HepG2 (cell line): ENCODE results near the gene FAM53B. TPM values are rescaled to one million over a fixed set of nuclear protein-coding genes. Genes with fewer than 3 reads are reported as not detected.
A peak's percentile ranks its signal among the peaks of the same experiment; 100 is the strongest.

Source experiments
- ATAC-seq: fragments of 200-7000 bp; cut with Tn5 transposase; 3 replicates; pipeline ENCODE4 v1.9.1; 2020; ENCODE audit warnings: mild to moderate bottlenecking, moderate library complexity
- BruUV-seq: library from RNA; stranded (reverse); fragments of 400-500 nt; replicated peaks from 2 replicates; lab custom pipeline; 2021; lab: Mats Ljungman, UMichigan
- CTCF ChIA-PET: fragments of 300-600 bp; formaldehyde crosslinking; extraction: SDS; loops from one replicate; lab custom pipeline; 2021; ENCODE audit warnings: low total read pairs, inconsistent platforms, low intra/inter-chr PET ratio; lab: Yijun Ruan, JAX
- POLR2A ChIA-PET: fragments of 350-600 bp; sonication (Branson Sonifier 250); formaldehyde crosslinking; loops from one replicate; lab custom pipeline; 2020; ENCODE audit warnings: antibody characterized with exemption, inconsistent platforms; lab: Yijun Ruan, JAX
- DNase-seq: peaks from one replicate; pipeline ENCODE4 v3.0.0-alpha.2; 2015; ENCODE audit warnings: low spot score
- FAIRE-seq: peaks from 3 replicates; lab custom pipeline; 2011; peaks lifted over from hg19 to GRCh38; lab: Jason Lieb, UNC
- H2AFZ ChIP-seq: one replicate; pipeline ENCODE4 v1.6.1; 2011; ENCODE audit warnings: low read length, inconsistent platforms
- H3K27ac ChIP-seq: fragments of 300-600 bp; 3 replicates; pipeline ENCODE4 v1.8.0; 2011; ENCODE audit warnings: mixed run types, mild to moderate bottlenecking, mixed read lengths, low read length, inconsistent platforms; ENCODE audit not compliant: insufficient read depth; ENCODE audit errors: extremely low read length
- H3K27me3 ChIP-seq, 2 experiments: fragments of 200-600 bp in 1 of 2; 2 replicates in 1 of 2; 3 replicates in 1 of 2; pipeline versions ENCODE4 v1.6.0 to v1.8.0; 2011; ENCODE audit warnings: low read length in 2 of 2, mild to moderate bottlenecking in 2 of 2, moderate library complexity in 2 of 2, inconsistent platforms in 1 of 2; ENCODE audit not compliant: insufficient read depth in 2 of 2, control insufficient read depth in 1 of 2
- H3K36me3 ChIP-seq, 2 experiments: fragments of 200-600 bp in 1 of 2; replicated peaks in 1 of 2; 2 replicates in 1 of 2; 3 replicates in 1 of 2; pipeline versions ENCODE4 v1.5.1 to v1.8.0; 2011; ENCODE audit warnings: low read length in 2 of 2, inconsistent platforms in 1 of 2; ENCODE audit not compliant: insufficient read depth in 2 of 2, control insufficient read depth in 1 of 2
- H3K4me1 ChIP-seq: 2 replicates; pipeline ENCODE4 v1.5.1; 2012; ENCODE audit warnings: low read length, inconsistent platforms; ENCODE audit not compliant: insufficient read depth
- H3K4me2 ChIP-seq: 2 replicates; pipeline ENCODE4 v1.6.0; 2011; ENCODE audit warnings: low read depth, low read length, inconsistent platforms
- H3K4me3 ChIP-seq, 3 experiments: fragments of 200-600 bp in 1 of 3; sonication (generic), shearing (Covaris generic) in 1 of 3; replicated peaks in 1 of 3; 2 replicates each; pipeline ENCODE4 v1.5.1; 2011 to 2016; ENCODE audit warnings: low read length in 3 of 3, inconsistent platforms in 2 of 3, low read depth in 2 of 3, mild to moderate bottlenecking in 2 of 3, control low read depth in 1 of 3, mixed read lengths in 1 of 3; ENCODE audit not compliant: insufficient read depth in 1 of 3
- H3K79me2 ChIP-seq: one replicate; pipeline ENCODE4 v1.6.1; 2011; ENCODE audit warnings: low read length, inconsistent platforms; ENCODE audit not compliant: insufficient read depth
- H3K9ac ChIP-seq: 2 replicates; pipeline ENCODE4 v1.6.0; 2011; ENCODE audit warnings: mild to moderate bottlenecking, low read depth, low read length, inconsistent platforms; ENCODE audit not compliant: insufficient read depth
- H3K9me3 ChIP-seq: 2 replicates; pipeline ENCODE4 v1.5.1; 2012; ENCODE audit warnings: mild to moderate bottlenecking, low read length
- H4K20me1 ChIP-seq: 2 replicates; pipeline ENCODE4 v1.6.0; 2011; ENCODE audit warnings: inconsistent platforms, mild to moderate bottlenecking, low read length, moderate library complexity; ENCODE audit not compliant: insufficient read depth
- ATF7 ChIP-seq, 2 experiments: fragments of 450-650 bp in 1 of 2; sonication (generic) in 1 of 2; formaldehyde crosslinking in 1 of 2; IDR thresholded peaks; 2 replicates each; pipeline versions ENCODE4 v1.4.0 to v1.6.1; 2016 to 2020; ENCODE audit warnings: antibody characterized with exemption in 1 of 2, mild to moderate bottlenecking in 1 of 2, missing genetic modification reagents in 1 of 2
- DZIP1 ChIP-seq: sonication (generic); formaldehyde crosslinking; IDR thresholded peaks from 2 replicates; pipeline ENCODE4 v1.5.0; 2020; ENCODE audit warnings: mild to moderate bottlenecking, missing genetic modification reagents
- SKIL ChIP-seq: sonication (generic); formaldehyde crosslinking; IDR thresholded peaks from 2 replicates; pipeline ENCODE4 v1.8.0; 2022; ENCODE audit warnings: missing genetic modification reagents, mild to moderate bottlenecking, moderate library complexity, borderline replicate concordance
- TBX2 ChIP-seq: sonication (generic); formaldehyde crosslinking; IDR thresholded peaks from 2 replicates; pipeline ENCODE4 v1.5.0; 2020; ENCODE audit warnings: missing genetic modification reagents, mild to moderate bottlenecking, borderline replicate concordance
- ZBTB46 ChIP-seq: sonication (generic); formaldehyde crosslinking; IDR thresholded peaks from 2 replicates; pipeline ENCODE4 v1.4.0; 2020; ENCODE audit warnings: mild to moderate bottlenecking, missing genetic modification reagents, borderline replicate concordance
- ZNF512B ChIP-seq: sonication (generic); formaldehyde crosslinking; IDR thresholded peaks from 2 replicates; pipeline ENCODE4 v1.5.1; 2020; ENCODE audit warnings: missing genetic modification reagents, mild to moderate bottlenecking, borderline replicate concordance
- ZNF816 ChIP-seq: sonication (generic); formaldehyde crosslinking; IDR thresholded peaks from 2 replicates; pipeline ENCODE4 v1.8.0; 2022; ENCODE audit warnings: missing genetic modification reagents, mild to moderate bottlenecking, borderline replicate concordance
- ZSCAN25 ChIP-seq: sonication (generic); formaldehyde crosslinking; IDR thresholded peaks from 2 replicates; pipeline ENCODE4 v1.8.0; 2022; ENCODE audit warnings: mild to moderate bottlenecking, missing genetic modification reagents
- ZZZ3 ChIP-seq: sonication (generic); formaldehyde crosslinking; IDR thresholded peaks from 2 replicates; pipeline ENCODE4 v1.4.0; 2020; ENCODE audit warnings: missing genetic modification reagents, mild to moderate bottlenecking, borderline replicate concordance
- WGBS: methylation state at CpG from one replicate; pipeline ENCODE4 v1.1.6; 2017; ENCODE audit warnings: low lambda C conversion rate; 5-methylcytosine and 5-hydroxymethylcytosine counted together
- in situ Hi-C: cut with HindIII; loops from 2 replicates; pipeline ENCODE4 v1.10.0; 2017; ENCODE audit warnings: low pct_unique_long_range_greater_than_20kb; ENCODE audit not compliant: extremely low pct_ligation_motif_present
- intact Hi-C: fragments of 100-400 bp; cut with micrococcal nuclease; formaldehyde crosslinking; loops from one replicate; pipeline ENCODE4 v1.10.0; 2022; ENCODE audit not compliant: unreplicated experiment
- polyA plus RNA-seq, 8 experiments: library from polyadenylated mRNA; depleted of rRNA in 3 of 8; stranded (reverse) in 7 of 8; unstranded in 1 of 8; fragments of >200 nt; fragmentation: Illumina TruSeq in 4 of 8; extraction: Trizol in 4 of 8; gene quantifications; 2 replicates each; pipeline versions ENCODE4 v1.2.1 to v1.2.3, GENCODE V29; 2011 to 2016; ENCODE audit warnings: low read depth in 4 of 8, missing spikeins in 1 of 8, mixed read lengths in 1 of 8; ENCODE audit not compliant: insufficient read depth in 1 of 8
- total RNA-seq, 5 experiments: library from RNA; depleted of rRNA; stranded (reverse); fragments of >200 nt; fragmentation: Illumina TruSeq; extraction: Trizol; gene quantifications; 2 replicates each; pipeline ENCODE4 v1.2.3, GENCODE V29; 2016; ENCODE audit warnings: low read depth in 1 of 5

FAM53B gene
- total and polyA plus RNA-seq, 2 of the 13 experiments (the other 11 are each of a cell fraction or from before 2014, with no cell fraction given) = 6.4 to 19.3 TPM

GRCh38 chr10:124651402-124651891 lies 92.7 kb downstream of the FAM53B start:
- H2AFZ ChIP-seq = no peak overlapping the region
- ATAC-seq (peak; percentile 67), FAIRE-seq (no peak), DNase-seq (peak; percentile 21)
- H3K27ac ChIP-seq = peak overlapping the region; percentile 49
- 17% methylated on average over 3 of the region's 14 CpGs for WGBS
- intact Hi-C loops = no loop called here
- CTCF ChIA-PET = no interaction called here
- H3K4me3 ChIP-seq = peak overlapping the region in 1 of 3 experiments; percentile 25; a peak in 1 of 6 replicates
- H3K4me2 ChIP-seq = peak overlapping the region; percentile 55
- no peaks in the 10 kb centered on the region for H3K27me3 ChIP-seq
- in situ Hi-C loops = no loop called here
- 0 out of 2 replicates have a peak overlapping the region, but pooled peaks have one; percentile 4 for H3K9ac ChIP-seq
- no peaks in the 10 kb centered on the region for H3K9me3 ChIP-seq
- peaks cover 48% of the 10 kb centered on the region for H3K4me1 ChIP-seq
- no peaks in the 10 kb centered on the region for H4K20me1 ChIP-seq
- BruUV-seq = no TSS peak
- POLR2A ChIA-PET = no interaction called here
- H3K36me3 ChIP-seq = peaks cover 0 to 4% of the 10 kb centered on the region in 2 experiments; a peak in 2 of 5 replicates
- H3K79me2 ChIP-seq = no peaks in the 10 kb centered on the region
- TF ChIP-seq ZBTB46 (CRISPR knock-in tag) = 0 out of 2 replicates have a peak, but pooled peaks have one; percentile 19
- peak; percentile 31; the same call in 1 of the 2 replicates for TF ChIP-seq TBX2
- no peak for TF ChIP-seq ZNF816 (CRISPR knock-in tag)
- TF ChIP-seq ZSCAN25 (CRISPR knock-in tag) = peak; percentile 85
- TF ChIP-seq ZZZ3 (CRISPR knock-in tag) = no peak
- TF ChIP-seq ZNF512B (CRISPR knock-in tag) = peak; percentile 67; the same call in 1 of the 2 replicates
- peak; percentile 83 for TF ChIP-seq SKIL (CRISPR knock-in tag)
- TF ChIP-seq ATF7 (IDR thresholded peaks at IDR 0.05) = no peak
- TF ChIP-seq ATF7 (CRISPR knock-in tag; IDR thresholded peaks at IDR 0.05) = 0 out of 2 replicates have a peak, but pooled peaks have one; percentile 23
- 0 out of 2 replicates have a peak, but pooled peaks have one; percentile 71 for TF ChIP-seq DZIP1 (CRISPR knock-in tag)
